Lower leg skin (tissue), 3 donors: ENCODE measurements around the gene APOBEC4.
"Not testable (repeated sequence)": the region's sequence is repeated elsewhere in the genome, so short reads cannot be mapped to it uniquely, and the experiment has no call there.

ENCODE experiments used
- CTCF ChIP-seq, 3 donors: fragments of 450-650 bp; IDR thresholded peaks; one replicate each; pipeline ENCODE4 v1.5.1; 2016; ENCODE audit warnings: antibody characterized with exemption in 3 of 3, mild to moderate bottlenecking in 3 of 3, moderate library complexity in 2 of 3
- POLR2A ChIP-seq, 2 donors: fragments of 450-650 bp; IDR thresholded peaks; one replicate each; pipeline ENCODE4 v1.6.1; 2016 to 2017; ENCODE audit warnings: antibody characterized with exemption in 2 of 2, mild to moderate bottlenecking in 1 of 2, moderate library complexity in 1 of 2

GRCh38 chr1:183626236-183626635, 26.9 kb downstream of the APOBEC4 start:
- TF ChIP-seq POLR2A, CTCF (IDR thresholded peaks at IDR 0.05): not testable (repeated sequence)
